CD14-positive monocyte (primary cell): ENCODE measurements around the gene DDX46. TPM values are rescaled to one million over a fixed set of nuclear protein-coding genes. Genes with fewer than 3 reads are reported as not detected.

Experiments
- DNase-seq, 3 donors: peaks; one replicate each; pipeline ENCODE4 v3.0.0-alpha.2; 2011 to 2022
- H2AFZ ChIP-seq: 2 replicates; pipeline ENCODE4 v1.6.0; 2012; ENCODE audit warnings: mild to moderate bottlenecking, low read depth, low read length, inconsistent platforms; ENCODE audit not compliant: insufficient read depth, poor library complexity, severe bottlenecking
- H3K27ac ChIP-seq, 2 donors: 1 replicate in 1 of 2; 2 replicates in 1 of 2; pipeline ENCODE4 v1.5.1; 2012 to 2013; ENCODE audit warnings: low read length in 2 of 2, control low read depth in 1 of 2, inconsistent platforms in 1 of 2, low read depth in 1 of 2, mild to moderate bottlenecking in 1 of 2
- H3K27me3 ChIP-seq, 2 donors: one replicate each; pipeline versions ENCODE4 v1.6.0 to v1.6.1; 2011 to 2013; ENCODE audit warnings: low read length in 2 of 2; ENCODE audit not compliant: control insufficient read depth in 2 of 2, insufficient read depth in 2 of 2
- H3K36me3 ChIP-seq, 2 donors: replicated peaks in 1 of 2; 1 replicate in 1 of 2; 2 replicates in 1 of 2; pipeline versions ENCODE4 v1.5.1 to v1.6.1; 2012 to 2013; ENCODE audit warnings: low read length in 2 of 2, control low read depth in 1 of 2, inconsistent platforms in 1 of 2, mild to moderate bottlenecking in 1 of 2; ENCODE audit not compliant: insufficient read depth in 2 of 2, control insufficient read depth in 1 of 2
- H3K4me1 ChIP-seq, 2 donors: 1 replicate in 1 of 2; 2 replicates in 1 of 2; pipeline versions ENCODE4 v1.5.1 to v1.6.1; 2012 to 2013; ENCODE audit warnings: low read length in 2 of 2, control low read depth in 1 of 2, inconsistent platforms in 1 of 2, mild to moderate bottlenecking in 1 of 2, moderate library complexity in 1 of 2; ENCODE audit not compliant: insufficient read depth in 2 of 2, control insufficient read depth in 1 of 2
- H3K4me2 ChIP-seq: replicated peaks from 2 replicates; pipeline ENCODE3; 2012; ENCODE audit warnings: low read length, moderate library complexity, mild to moderate bottlenecking; ENCODE audit not compliant: poor library complexity, severe bottlenecking; ENCODE audit errors: extremely low read depth
- H3K4me3 ChIP-seq, 3 experiments: fragments of 200-600 bp in 1 of 3; sonication (generic) in 1 of 3; replicated peaks in 1 of 3; 1 replicate in 2 of 3; 2 replicates in 1 of 3; pipeline ENCODE4 v1.5.1; 2011 to 2013; ENCODE audit warnings: low read length in 3 of 3, mild to moderate bottlenecking in 3 of 3, control low read depth in 2 of 3, low read depth in 2 of 3, inconsistent platforms in 1 of 3, moderate library complexity in 1 of 3
- H3K79me2 ChIP-seq: 2 replicates; pipeline ENCODE4 v1.6.0; 2012; ENCODE audit warnings: mild to moderate bottlenecking, control low read depth, inconsistent platforms, low read length, moderate library complexity; ENCODE audit not compliant: insufficient read depth
- H3K9ac ChIP-seq: 2 replicates; pipeline ENCODE4 v1.6.0; 2017; ENCODE audit warnings: low read length, mild to moderate bottlenecking; ENCODE audit not compliant: insufficient read depth, poor library complexity, severe bottlenecking
- H3K9me3 ChIP-seq, 2 donors: replicated peaks in 1 of 2; 1 replicate in 1 of 2; 2 replicates in 1 of 2; pipeline versions ENCODE4 v1.5.1 to v1.6.1; 2012 to 2013; ENCODE audit warnings: low read length in 2 of 2, control low read depth in 1 of 2; ENCODE audit not compliant: control insufficient read depth in 1 of 2, insufficient read depth in 1 of 2
- H4K20me1 ChIP-seq: 2 replicates; pipeline ENCODE4 v1.6.0; 2012; ENCODE audit warnings: mild to moderate bottlenecking, low read length, control low read depth, moderate library complexity; ENCODE audit not compliant: insufficient read depth
- H3K27ac Mint-ChIP-seq, 7 donors: one replicate each; pipeline ENCODE4 v1.8.0; 2020; ENCODE audit warnings: mild to moderate bottlenecking in 7 of 7, mixed read lengths in 7 of 7, moderate library complexity in 6 of 7, inconsistent platforms in 2 of 7
- H3K27me3 Mint-ChIP-seq, 3 donors: one replicate each; pipeline ENCODE4 v1.8.0; 2021 to 2022; ENCODE audit warnings: low read depth in 3 of 3, mild to moderate bottlenecking in 3 of 3, mixed read lengths in 3 of 3, moderate library complexity in 3 of 3, inconsistent platforms in 1 of 3
- H3K36me3 Mint-ChIP-seq, 2 donors: one replicate each; pipeline ENCODE4 v1.8.0; 2020; ENCODE audit warnings: mixed read lengths in 2 of 2, inconsistent platforms in 1 of 2, mild to moderate bottlenecking in 1 of 2
- H3K4me1 Mint-ChIP-seq: one replicate; pipeline ENCODE4 v1.8.0; 2020; ENCODE audit warnings: mild to moderate bottlenecking, mixed read lengths
- H3K4me3 Mint-ChIP-seq, 2 donors: one replicate each; pipeline ENCODE4 v1.8.0; 2020; ENCODE audit warnings: mild to moderate bottlenecking in 2 of 2, mixed read lengths in 2 of 2, moderate library complexity in 1 of 2
- H3K9me3 Mint-ChIP-seq, 7 donors: one replicate each; pipeline ENCODE4 v1.8.0; 2020 to 2022; ENCODE audit warnings: mixed read lengths in 7 of 7, mild to moderate bottlenecking in 6 of 7, moderate library complexity in 6 of 7, inconsistent platforms in 2 of 7
- CTCF ChIP-seq: fragments of 200-600 bp; IDR thresholded peaks from one replicate; pipeline ENCODE4 v1.8.0; 2022; ENCODE audit warnings: antibody characterized with exemption, mild to moderate bottlenecking
- WGBS: methylation state at CpG from one replicate; pipeline ENCODE4 v1.1.5; 2013; ENCODE audit warnings: missing lambda C conversion rate; ENCODE audit not compliant: insufficient coverage; 5-methylcytosine and 5-hydroxymethylcytosine counted together
- intact Hi-C, 2 donors: fragments of 100-400 bp; cut with micrococcal nuclease; formaldehyde crosslinking; loops; one replicate each; pipeline versions ENCODE4 v1.15.0 to v1.15.1; 2023
- polyA plus RNA-seq, 3 donors: library from polyadenylated mRNA; depleted of rRNA in 1 of 3; unstranded in 2 of 3; stranded (reverse) in 1 of 3; fragments of 300-500 nt in 2 of 3; fragments of >200 nt in 1 of 3; fragmentation: Illumina TruSeq in 2 of 3; gene quantifications; 1 replicate in 2 of 3; 2 replicates in 1 of 3; pipeline ENCODE4 v1.2.3, GENCODE V29; 2012 to 2021

DDX46 gene
- polyA plus RNA-seq, 3 donors = 7.6 to 22.3 (median 11.8) TPM

- Mint-ChIP-seq H3K4me3 (no peak overlapping the region), H3K9me3 (peaks cover 0 to 1% (median 0%) of the 10 kb centered on the region in 7 donors), H3K36me3 (peaks cover 84 to 98% of the 10 kb centered on the region in 2 donors), H3K4me1 (no peaks in the 10 kb centered on the region), H3K27ac (no peak overlapping the region), H3K27me3 (no peaks in the 10 kb centered on the region)
- Histone ChIP-seq H3K4me1 (no peaks in the 10 kb centered on the region), H4K20me1 (no peaks in the 10 kb centered on the region), H3K27me3 (no peaks in the 10 kb centered on the region), H3K9ac (no peak overlapping the region), H3K4me3 (no peak overlapping the region), H3K4me2 (no peak overlapping the region), H3K36me3 (peaks cover 80 to 99% of the 10 kb centered on the region in 2 donors), H3K9me3 (no peaks in the 10 kb centered on the region), H3K79me2 (no peaks in the 10 kb centered on the region), H3K27ac (no peak overlapping the region), H2AFZ (no peak overlapping the region)
- TF ChIP-seq CTCF = no peak
- intact Hi-C loops = no loop called here
- DNase-seq = no peak
- 83% methylated on average over 1 of the region's 4 CpGs for WGBS
These were observed 34.5 kb downstream of the DDX46 start for GRCh38 chr5:134793111-134793510.

- H3K9me3 ChIP-seq = no peaks in the 10 kb centered on the region
- Mint-ChIP-seq H3K36me3 (peaks cover 85 to 98% of the 10 kb centered on the region in 2 donors), H3K4me3 (no peak overlapping the region), H3K27ac (peak overlapping the region in 1 of 7 donors; percentile 3), H3K27me3 (no peaks in the 10 kb centered on the region), H3K9me3 (peaks cover 0 to 1% (median 0%) of the 10 kb centered on the region in 7 donors), H3K4me1 (no peaks in the 10 kb centered on the region)
- intact Hi-C loops = no loop called here
- H3K27ac ChIP-seq = no peak overlapping the region
- no CpG with 5 or more reads among the region's 2 CpGs for WGBS
- H3K4me2 ChIP-seq = no peak overlapping the region
- TF ChIP-seq CTCF = no peak
- no peaks in the 10 kb centered on the region for H3K27me3 ChIP-seq
- no peaks in the 10 kb centered on the region for H4K20me1 ChIP-seq
- H2AFZ ChIP-seq = no peak overlapping the region
- H3K4me3 ChIP-seq = no peak overlapping the region
- H3K9ac ChIP-seq = no peak overlapping the region
- H3K79me2 ChIP-seq = no peaks in the 10 kb centered on the region
- no peak for DNase-seq
- no peaks in the 10 kb centered on the region for H3K4me1 ChIP-seq
- peaks cover 82 to 99% of the 10 kb centered on the region in 2 donors for H3K36me3 ChIP-seq
These were observed 35.5 kb downstream of the DDX46 start for GRCh38 chr5:134794082-134794481.
